Pons (tissue), 1 donor: ENCODE measurements around the gene MFSD6.
"Not testable (repeated sequence)": the region's sequence is repeated elsewhere in the genome, so short reads cannot be mapped to it uniquely, and the experiment has no call there.

Experiments used
- DNase-seq: peaks from one replicate; pipeline ENCODE4 v3.0.0-alpha.2; 2016; ENCODE audit warnings: low spot score

MFSD6 gene

DNA sequence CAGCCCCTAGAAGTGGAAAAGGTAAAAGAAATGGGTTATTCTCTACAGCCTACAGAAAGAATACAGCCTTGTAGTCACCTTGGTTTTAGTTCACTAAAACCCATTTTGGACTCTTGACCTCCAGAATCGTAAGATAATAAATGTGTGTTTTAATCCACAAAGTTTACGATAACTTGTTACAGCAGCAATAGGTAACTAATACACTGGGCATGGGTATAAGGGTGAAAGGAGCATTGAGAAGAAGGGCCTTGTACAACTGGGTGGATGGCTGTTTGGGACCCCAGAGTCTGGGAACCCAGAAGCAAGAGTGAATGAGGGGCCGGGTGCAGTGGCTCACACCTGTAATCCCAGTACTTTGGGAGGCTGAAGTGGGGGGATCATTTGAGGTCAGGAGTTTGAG lies 2.2 kb upstream of the MFSD6 start:
- no peak for DNase-seq

DNA sequence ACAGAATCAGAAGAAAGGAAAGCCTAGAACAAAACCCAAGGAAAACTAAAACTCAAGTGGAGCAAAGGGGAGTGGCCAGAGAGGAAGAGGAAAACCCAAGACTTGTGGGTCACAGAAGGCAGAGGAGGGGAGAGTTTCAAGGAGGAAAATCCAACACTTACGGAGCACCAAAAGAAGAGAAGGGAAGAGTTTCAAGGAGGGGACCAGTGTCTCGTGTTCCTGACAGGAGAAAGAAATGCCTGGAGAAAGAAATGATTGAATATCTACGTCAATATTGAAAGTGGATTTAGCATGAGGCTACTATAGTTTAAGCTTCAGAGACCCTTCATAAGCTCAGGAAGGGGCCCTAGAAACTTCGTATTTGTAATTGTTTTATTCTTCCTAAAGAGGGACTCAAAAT lies 1.4 kb upstream of the MFSD6 start:
- no peak for DNase-seq

DNA sequence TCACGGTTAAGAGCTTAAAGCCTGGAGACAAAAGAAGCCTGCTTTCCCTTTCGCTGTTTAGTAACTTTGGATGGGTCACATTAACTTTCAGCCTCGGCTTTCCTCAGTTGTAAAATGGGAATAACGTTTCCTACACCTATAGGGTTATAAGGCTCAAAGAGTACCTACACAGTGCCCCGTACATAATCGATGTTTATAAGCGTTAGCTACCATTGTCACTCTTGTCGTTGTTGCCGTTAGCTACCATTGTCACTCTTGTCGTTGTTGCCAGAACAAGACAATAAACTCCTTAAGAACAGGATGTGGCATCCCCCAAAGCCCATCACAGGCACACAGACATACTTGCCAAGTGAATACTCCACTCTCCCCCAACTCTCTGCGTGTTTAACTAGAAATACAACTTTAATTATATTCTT lies 901 bp upstream of the MFSD6 start:
- DNase-seq, result peak; percentile 68

GRCh38 chr2:190408538-190409271 lies 550 bp downstream of the MFSD6 start:
- DNase-seq, result peak; percentile 73

- peak; percentile 73 for DNase-seq
These were observed 1.5 kb downstream of the MFSD6 start for GRCh38 chr2:190409616-190410015.

DNA sequence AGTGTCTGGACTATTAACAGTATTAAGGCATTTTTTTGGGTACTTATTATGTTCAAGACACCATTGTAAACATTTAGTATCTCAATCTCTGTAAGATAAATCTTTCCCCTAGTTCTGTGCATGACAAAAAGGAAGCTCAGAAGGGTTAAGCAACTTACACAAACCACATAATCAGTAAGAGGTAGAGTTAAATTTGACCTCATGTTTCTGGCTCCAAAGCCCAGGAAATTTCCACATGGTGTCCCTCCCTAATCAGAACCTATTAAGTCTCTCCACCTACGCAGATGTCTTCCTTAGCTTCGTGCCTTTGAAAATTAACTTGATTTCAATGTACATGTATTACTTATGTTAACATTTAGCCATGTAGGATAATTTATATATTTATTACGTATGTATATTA lies 2.0 kb downstream of the MFSD6 start:
- DNase-seq, result no peak

- no peak for DNase-seq
These were observed 4.8 kb downstream of the MFSD6 start for GRCh38 chr2:190412966-190413365.

- peak; percentile 54 for DNase-seq
These were observed 5.3 kb downstream of the MFSD6 start for GRCh38 chr2:190413421-190413820.

- no peak for DNase-seq
These were observed 7.1 kb downstream of the MFSD6 start for GRCh38 chr2:190415251-190415650.

DNA sequence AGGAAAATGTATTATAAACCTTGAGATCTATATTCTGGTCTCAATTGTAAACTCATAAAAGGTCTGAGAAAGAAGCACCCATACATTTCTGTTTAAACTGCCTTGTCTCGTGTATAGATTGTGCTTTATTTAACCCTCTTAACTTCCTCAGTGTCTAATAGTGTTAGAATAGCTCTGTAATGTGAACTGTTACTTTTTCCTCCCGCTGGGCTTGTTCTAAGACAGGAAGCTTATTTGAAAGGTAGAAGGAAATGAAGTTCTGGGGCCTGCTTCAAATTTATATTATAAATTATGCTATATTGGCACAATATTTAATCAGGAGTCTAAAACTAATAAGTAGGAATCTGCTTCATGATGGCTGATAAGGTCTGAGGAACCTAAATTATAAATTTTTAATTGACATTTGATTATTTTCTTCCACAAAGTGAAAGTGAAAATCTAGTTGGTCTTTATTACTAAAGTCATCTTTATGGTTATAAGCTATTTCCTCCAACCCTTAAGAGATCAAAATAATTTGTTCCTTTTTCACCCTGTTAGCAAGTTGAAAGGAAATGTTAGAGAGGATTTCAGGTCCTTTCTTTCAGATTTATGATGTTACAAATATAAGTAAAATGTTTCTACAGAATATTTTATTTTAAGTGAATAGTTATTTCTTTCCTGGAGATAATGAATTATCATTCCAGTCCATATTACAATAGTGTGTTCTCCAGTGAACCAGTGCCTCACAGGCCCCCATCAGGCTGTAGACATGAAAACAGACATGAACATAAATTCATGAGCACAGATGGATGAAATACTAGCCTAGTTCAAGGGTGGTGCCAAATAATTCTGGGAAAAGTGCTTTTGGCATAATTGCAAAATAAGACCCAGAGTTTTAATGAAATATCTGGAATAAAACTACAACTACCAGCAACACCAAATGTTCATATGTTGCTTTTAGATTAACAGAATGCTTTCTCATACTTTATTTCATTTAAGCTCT lies 7.9 kb downstream of the MFSD6 start:
- no peak for DNase-seq

DNA sequence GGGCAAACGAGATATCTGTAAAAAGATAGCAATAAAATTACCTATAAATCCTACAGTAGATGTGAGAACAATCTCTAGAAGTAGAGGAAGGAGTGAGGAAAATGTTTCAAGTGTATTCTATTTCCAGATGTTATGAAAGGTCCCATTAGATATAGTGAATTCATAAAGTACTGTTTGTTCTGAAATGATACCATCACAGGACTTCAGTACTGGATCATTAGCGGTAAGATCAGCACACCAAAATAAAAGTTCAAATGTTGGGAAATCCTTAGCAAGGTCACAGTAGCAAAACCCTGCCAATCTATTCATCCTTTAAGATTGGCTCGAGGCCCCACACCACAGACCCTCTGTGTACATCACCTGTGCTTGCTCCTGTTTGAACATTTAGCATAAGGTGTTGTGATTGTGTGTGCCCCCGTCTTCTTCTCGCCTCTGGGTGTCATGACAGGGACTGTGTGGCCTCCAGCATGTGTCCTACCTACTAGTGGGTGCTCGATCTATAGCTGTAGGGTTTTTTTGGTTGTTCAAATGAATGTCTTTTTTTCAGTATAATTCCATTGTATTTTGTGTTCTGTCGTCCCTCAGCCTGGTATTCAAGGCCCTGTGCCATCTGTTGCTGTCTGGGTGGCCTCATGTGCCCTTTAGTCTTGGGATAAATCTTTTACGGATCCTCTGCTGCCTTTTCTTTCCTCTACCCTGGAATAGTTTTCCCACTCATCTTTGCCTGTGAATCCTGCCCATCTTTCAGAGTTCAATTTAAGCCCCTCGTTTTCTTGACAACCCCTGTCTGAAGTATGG lies 9.1 kb downstream of the MFSD6 start:
- no peak for DNase-seq

DNA sequence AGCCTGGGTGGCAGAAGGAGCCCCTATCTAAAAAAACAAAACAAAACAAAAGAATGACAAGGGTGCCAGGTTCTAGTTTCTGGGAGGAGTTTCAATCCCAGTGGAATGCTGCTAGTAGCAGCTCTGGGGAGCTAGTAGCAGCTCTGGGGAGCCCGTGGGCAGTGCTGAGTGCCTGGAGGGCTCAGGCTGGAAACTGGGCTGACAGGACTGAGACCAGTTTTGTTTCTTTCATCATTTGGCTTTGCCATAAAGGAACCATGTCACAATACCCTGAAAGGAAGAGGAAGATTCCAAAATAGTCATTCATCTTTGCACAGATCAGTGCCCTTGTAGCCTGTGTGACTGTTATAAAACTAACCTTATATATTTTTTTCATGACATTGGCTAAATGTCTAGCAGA lies 10.6 kb downstream of the MFSD6 start:
- DNase-seq, result no peak

GRCh38 chr2:190420801-190421200 lies 12.6 kb downstream of the MFSD6 start:
- no peak for DNase-seq

DNA sequence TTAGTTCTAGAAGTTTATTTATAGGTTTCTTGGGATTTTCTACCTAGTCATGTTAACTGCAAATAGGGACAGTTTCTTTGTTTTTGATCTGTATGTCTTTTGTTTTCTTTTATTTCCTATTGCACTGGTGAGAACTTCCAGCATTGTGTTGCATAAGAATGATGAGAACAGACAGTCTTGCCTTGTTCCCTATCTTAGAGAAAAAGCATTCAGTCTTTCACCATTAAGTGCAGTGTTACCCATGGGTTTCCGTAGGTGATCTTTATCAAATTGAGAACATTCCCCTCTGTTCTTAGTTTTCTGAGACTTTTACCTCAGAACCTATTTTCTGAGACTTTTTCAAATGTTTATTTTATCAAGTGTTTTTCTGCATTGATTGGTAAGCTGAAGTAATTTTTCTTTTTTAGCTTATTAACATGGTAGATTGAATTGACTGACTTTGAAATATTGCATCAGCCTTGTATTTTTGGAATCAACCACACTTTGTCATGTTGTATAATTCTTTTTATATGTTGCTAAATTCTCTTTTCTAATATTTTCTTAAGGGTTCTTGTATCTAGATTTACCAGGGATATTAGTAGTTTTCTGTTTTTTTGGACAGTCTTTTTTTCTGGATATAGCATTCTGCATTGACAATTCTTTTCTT lies 17.2 kb downstream of the MFSD6 start:
- peak; percentile 61 for DNase-seq

DNA sequence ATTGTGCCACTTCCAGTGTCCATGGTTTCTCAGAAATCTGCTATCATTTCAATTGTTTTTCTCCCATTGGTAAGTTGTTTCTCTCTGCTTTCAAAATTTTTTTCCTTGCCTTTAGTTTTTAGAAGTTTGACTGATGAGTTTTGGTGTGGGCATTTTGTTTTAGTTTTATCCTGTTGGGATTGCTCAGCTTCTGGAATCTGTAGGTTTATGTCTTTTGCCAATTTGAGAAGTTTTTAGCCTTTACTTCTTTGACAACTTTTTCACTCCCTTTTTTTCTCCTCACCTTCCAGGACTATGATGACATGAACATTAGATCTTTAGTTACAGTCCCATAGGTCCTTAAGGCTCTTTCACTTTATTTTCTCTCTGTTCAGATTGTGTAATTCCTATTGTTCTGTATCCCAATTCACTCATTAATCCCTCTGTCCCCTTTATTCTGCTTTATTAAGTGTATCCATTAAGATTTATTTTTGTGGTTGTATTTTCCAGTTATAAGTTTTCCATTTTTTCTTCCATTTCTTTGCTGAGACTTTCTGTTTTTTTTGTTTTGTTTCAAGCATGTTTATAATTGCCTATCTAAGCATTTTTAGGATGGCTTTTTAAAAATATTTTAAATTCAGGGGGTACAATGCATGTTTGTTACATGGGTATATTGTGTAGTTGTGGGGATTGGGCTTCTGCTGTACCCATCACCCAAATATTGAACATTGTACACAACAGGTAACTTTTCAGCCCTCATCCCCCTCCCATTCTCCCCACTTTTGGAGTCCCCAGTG lies 17.9 kb downstream of the MFSD6 start:
- no peak for DNase-seq

GRCh38 chr2:190430866-190431265 lies 22.7 kb downstream of the MFSD6 start:
- not testable (repeated sequence) for DNase-seq

DNA sequence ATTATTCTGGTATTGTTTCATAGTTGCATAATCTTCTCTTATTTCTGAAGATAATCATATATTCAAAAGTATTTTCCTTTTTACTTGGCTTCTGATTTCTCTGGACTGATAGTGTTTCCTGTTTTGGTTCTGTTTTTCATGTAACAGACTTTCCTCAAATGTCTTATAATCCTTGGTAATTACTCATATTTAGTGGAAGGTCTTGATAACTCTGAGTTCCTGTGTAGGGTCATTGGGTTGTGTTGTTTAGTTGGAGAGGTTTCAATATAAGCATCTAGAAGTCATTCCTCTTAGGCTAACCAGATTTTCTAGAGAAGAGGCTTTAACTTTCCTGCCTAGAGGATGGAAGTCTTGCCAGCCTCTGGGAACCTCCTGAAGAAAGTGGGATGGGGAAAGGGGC lies 23.8 kb downstream of the MFSD6 start:
- DNase-seq, result no peak

DNA sequence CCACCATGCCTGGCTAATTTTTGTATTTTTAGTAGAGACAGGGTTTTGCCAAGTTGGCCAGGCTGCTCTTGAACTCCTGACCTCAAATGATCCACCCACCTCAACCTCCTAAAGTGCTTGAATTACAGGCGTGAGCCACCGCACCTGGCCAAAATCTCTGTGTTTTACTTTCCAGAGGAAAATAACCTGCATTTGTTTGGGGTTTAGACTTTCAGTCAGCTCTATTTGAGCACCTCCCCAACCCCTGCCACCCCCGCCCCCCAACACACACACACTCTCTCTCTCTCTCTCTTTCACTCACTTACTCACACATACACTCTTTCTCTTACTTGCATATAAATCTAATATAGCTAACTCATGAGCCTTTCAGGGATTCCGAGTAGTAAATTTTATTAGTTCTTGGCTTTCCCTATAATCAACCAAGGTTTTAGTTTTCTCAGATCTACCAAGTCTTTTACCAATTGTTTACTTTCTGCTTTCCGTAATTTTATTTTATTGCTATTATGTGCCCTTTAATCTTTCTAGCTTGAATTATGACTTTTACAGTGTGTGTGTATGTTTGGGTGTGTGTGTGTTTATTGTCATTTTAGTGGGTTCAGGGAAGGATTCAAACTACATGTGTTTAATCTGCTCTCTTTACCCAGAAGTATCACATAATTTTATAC lies 24.5 kb downstream of the MFSD6 start:
- DNase-seq, result no peak

DNA sequence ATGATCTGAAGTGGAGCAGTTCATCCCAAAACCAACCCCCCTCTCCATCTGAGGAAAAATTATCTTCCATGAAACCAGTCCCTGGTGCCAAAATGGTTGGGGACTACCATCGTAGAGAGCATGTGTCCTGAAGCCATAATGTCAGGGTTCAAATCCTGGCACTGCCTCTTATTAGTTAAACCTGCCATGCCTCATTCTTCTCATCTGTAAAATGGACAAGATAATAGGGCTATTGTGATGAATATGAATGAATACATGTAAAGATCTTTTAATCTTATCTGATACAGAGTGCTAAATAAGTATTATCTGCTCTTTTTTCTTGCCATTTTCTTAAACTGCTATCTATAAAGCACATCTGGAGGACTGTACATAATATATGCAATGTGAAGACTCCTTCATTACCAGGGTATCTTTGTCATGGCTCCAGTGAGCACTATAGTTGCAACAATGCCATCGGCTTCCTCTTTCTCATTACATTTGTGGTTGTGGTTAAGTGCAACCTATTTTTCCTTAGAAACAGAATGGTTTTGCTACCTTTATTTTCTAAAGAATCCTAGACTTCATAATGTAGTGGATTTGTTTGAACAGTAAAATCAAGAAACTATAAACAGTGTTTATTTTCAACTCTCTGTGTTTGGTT lies 27.0 kb downstream of the MFSD6 start:
- DNase-seq, result no peak

DNA sequence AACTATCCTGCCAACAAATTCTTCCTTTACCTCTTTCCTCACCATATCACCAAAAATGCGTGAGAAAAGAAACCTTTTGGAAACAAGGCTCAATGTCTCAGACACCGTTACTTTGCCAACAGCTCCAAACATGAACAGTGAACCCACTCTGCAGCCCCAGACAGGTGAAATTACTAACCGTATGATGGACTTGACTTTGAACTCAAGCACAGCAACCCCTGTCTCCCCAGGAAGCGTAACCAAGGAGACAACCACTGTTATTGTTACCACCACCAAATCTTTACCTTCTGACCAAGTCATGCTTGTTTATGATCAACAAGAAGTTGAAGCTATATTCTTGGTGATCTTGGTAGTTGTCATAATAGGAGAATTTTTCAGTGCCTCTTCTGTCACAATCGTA lies 28.4 kb downstream of the MFSD6 start:
- no peak for DNase-seq
